LNCaP clone FGC (cell line): Measurements from ENCODE around the gene ASAP2.

ENCODE experiments used
- DNase-seq: peaks from one replicate; pipeline ENCODE4 v3.0.0-alpha.2; 2011; ENCODE audit warnings: low read depth
- H3K4me3 ChIP-seq: 2 replicates; pipeline ENCODE4 v1.5.1; 2011; ENCODE audit warnings: mild to moderate bottlenecking, low read depth, low read length, control low read depth
- CTCF ChIP-seq: IDR thresholded peaks from 2 replicates; pipeline ENCODE4 v1.5.1; 2012; ENCODE audit warnings: mild to moderate bottlenecking; ENCODE audit not compliant: control insufficient read depth, insufficient read depth; ENCODE audit errors: extremely low read depth

ASAP2 gene

DNA sequence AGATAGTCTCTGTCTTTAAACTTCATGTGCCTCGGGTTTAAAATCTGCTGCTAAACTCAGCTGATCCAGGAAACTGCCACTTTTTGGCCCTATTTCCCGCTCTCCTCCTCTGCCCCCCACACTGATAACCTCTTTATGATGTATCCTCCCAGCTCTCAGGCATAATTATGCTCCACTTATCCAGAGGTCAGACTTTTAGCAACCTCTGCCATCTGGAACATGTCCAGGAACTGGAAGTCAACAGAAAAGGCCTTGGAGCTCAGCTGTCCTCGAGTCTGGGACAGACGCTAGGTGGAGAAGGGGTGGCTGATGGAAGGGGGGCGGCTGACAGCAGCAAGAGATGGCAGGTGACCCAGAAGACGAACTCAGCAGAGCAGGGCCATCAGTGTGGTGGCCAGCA, 41.2 kb downstream of the ASAP2 start:
- DNase-seq: peak; percentile 67
- no peak overlapping the region for H3K4me3 ChIP-seq
- TF ChIP-seq CTCF: no peak

- TF ChIP-seq CTCF: no peak
- H3K4me3 ChIP-seq: no peak overlapping the region
Observed at GRCh38 chr2:9248363-9248762, 41.8 kb downstream of the ASAP2 start.

DNA sequence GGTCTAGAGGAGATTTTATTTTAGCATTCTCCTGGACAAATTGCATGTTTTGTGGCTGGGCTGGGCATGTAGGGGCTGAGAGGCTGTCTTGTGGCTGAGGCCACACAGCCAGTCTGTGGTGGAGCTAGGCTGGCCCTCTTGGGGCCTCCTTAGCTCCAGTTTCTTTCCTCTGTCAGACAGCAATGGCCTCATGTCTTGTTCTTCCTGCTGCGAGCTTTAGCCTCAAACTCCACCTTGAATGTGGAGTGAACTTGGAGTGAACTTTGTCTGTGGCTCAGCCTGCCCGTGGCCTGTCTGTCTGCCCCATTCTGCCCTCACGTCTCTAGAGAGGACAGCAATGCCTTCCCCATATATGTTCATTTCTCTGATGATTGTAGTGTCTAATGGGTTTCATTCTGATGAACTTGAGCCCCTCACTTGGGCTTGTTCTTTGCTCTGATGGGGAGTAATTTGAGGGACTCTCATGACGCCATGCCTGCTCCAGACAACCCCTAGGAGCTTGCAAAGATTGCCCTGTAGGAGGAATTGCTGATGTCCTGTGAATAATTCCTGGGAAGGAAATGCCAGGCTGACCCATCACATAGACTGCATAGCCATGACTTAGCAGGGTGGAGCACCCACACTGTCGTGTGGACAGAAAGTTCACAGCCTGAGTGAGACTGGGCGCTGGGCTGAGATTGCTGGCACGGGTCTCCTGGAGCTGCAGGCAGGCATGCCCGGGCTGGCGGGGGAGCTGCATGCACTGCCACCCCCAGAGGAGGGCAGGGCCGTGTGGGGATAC, 42.6 kb downstream of the ASAP2 start:
- no peak for DNase-seq
- TF ChIP-seq CTCF: no peak
- no peak overlapping the region for H3K4me3 ChIP-seq

More at GRCh38 chr2:9248363-9248762, 41.8 kb downstream of the ASAP2 start:
- no peak for DNase-seq

DNA sequence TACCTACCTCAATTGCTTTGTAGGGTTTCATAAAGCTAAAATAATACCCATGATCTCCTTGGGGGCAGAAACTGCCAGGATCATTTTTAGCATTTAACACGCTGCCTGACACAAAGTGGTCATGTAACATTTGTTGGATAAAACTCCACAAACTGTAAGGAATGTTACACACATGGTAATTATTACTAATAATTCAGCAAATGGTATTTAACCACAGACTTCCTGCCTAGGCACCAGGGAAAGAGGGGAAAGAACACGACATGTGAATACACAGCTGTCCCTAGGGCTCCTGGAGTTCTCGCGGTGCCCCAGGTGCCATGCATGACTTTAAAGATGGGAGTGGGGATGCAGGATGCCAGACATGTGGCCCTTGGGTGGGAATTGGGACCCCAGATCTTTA, 43.5 kb downstream of the ASAP2 start:
- no peak for DNase-seq
- TF ChIP-seq CTCF: no peak
- H3K4me3 ChIP-seq: no peak overlapping the region

- no peak overlapping the region for H3K4me3 ChIP-seq
- no peak for DNase-seq
- TF ChIP-seq CTCF: no peak
Observed at GRCh38 chr2:9250498-9251153, 44.0 kb downstream of the ASAP2 start.

GRCh38 chr2:9251154-9252001, 44.8 kb downstream of the ASAP2 start:
- no peak for DNase-seq

More at GRCh38 chr2:9251154-9252001, 44.8 kb downstream of the ASAP2 start:
- no peak for TF ChIP-seq CTCF
- no peak overlapping the region for H3K4me3 ChIP-seq
